Activated naive CD4-positive, alpha-beta T cell treated with anti-CD3 and anti-CD28 coated beads, Interleukin-2, amount 50 U/mL, for 24 hours (primary cell): Measurements from ENCODE around the gene ZNF436.
"Not testable (repeated sequence)": the region's sequence is repeated elsewhere in the genome, so short reads cannot be mapped to it uniquely, and the experiment has no call there.

ENCODE experiments used
- H3K27ac Mint-ChIP-seq: one replicate; pipeline ENCODE4 v1.8.0; 2021; ENCODE audit warnings: mild to moderate bottlenecking, mixed read lengths
- H3K27me3 Mint-ChIP-seq: one replicate; pipeline ENCODE4 v1.8.0; 2021; ENCODE audit warnings: mixed read lengths
- H3K36me3 Mint-ChIP-seq: one replicate; pipeline ENCODE4 v1.8.0; 2021; ENCODE audit warnings: mixed read lengths
- H3K4me1 Mint-ChIP-seq: one replicate; pipeline ENCODE4 v1.8.0; 2021; ENCODE audit warnings: mixed read lengths
- H3K4me3 Mint-ChIP-seq: one replicate; pipeline ENCODE4 v1.8.0; 2021; ENCODE audit warnings: mild to moderate bottlenecking, mixed read lengths
- H3K9me3 Mint-ChIP-seq: one replicate; pipeline ENCODE4 v1.8.0; 2021; ENCODE audit warnings: mixed read lengths

The ZNF436 gene

DNA sequence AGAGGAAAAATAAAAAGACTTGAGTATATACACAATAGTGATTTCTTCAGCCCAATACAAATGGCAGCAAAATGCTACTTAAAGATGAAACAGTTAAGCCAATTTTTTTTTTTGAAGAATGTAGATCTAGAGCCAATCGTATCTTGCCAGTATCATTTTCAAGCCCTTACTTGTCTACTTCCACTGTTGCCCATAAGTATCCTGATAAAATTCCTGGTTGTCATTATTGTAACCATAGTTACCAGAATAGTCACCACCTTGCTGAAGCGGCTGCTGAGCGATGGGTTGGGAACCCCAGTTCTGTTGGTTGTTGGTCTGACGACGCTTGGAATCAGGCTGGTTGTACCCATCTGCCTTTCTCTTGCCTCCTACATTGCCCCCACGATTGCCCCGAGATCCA, 59.4 kb downstream of the ZNF436 start:
- Mint-ChIP-seq H3K4me1 (peaks cover 16% of the 10 kb centered on the region), H3K36me3 (peaks cover 18% of the 10 kb centered on the region)
- not testable (repeated sequence) for H3K4me3 Mint-ChIP-seq, H3K9me3 Mint-ChIP-seq, H3K27me3 Mint-ChIP-seq, H3K27ac Mint-ChIP-seq
